ENCODE data around the gene KPNB1. TPM values are rescaled to one million over a fixed set of nuclear protein-coding genes. Genes with fewer than 3 reads are reported as not detected.

Gene KPNB1
- total and polyA plus RNA-seq, 2 of the 8 experiments (the other 6 are each of a cell fraction or from before 2014, with no cell fraction given) = 171 to 625 TPM

DNA sequence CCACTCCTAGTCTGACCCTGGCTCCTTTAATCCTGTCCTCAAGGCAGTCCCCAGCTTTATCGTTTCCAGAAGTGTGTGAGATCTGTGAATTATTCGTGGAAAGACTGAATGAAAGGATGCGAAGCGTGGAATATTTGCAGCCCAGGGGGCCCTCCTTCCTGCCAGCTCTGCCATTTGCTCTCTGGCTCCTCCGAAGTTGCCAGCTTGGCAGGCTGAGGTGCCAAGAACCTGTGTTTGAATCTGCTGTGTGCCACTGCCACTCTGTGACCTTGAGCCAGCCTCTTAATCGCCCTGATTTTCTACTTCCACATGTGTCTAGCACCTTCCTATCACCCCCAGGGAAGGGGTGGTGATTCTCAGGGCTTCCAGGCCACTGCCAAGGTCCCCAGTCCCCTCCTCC is 55.0 kb downstream of the KPNB1 start:
- Histone ChIP-seq H3K27me3 (replicated peaks in 1 of 4; ENCODE audit: control insufficient read depth in 3 of 4, extremely low read depth in 1 of 4, insufficient read depth in 3 of 4, low read length in 3 of 4) (peaks cover 0 to 14% (median 5%) of the 10 kb centered on the region in 4 experiments; a peak in 4 of 7 replicates), H2AFZ (ENCODE audit: low read length) (no peak overlapping the region), H3K18ac (ENCODE audit: extremely low read depth, low read length) (no peak overlapping the region), H3K23me2 (ENCODE audit: low read depth, low read length) (peaks cover 2% of the 10 kb centered on the region; the same call in 1 of the 2 replicates), H4K20me1 (replicated peaks in 1 of 2; ENCODE audit: control insufficient read depth in 1 of 2, insufficient read depth in 2 of 2, low read length in 2 of 2) (peaks cover 0 to 2% of the 10 kb centered on the region in 2 experiments), H3K36me3 (ENCODE audit: control insufficient read depth in 2 of 4, insufficient read depth in 4 of 4, low read length in 3 of 4) (no peaks in the 10 kb centered on the region), H3K56ac (replicated peaks; ENCODE audit: insufficient read length, low read depth, low read length) (no peak overlapping the region), H3K23ac (ENCODE audit: insufficient read length) (no peak overlapping the region), H2BK20ac (ENCODE audit: low read length) (no peak overlapping the region), H4K8ac (ENCODE audit: extremely low read depth, insufficient read depth, low read length) (no peak overlapping the region), H3K4ac (replicated peaks; ENCODE audit: insufficient read length, low read depth, low read length) (no peak overlapping the region), H3K4me1 (replicated peaks in 1 of 4; ENCODE audit: control insufficient read depth in 3 of 4, insufficient read depth in 4 of 4, low read length in 3 of 4) (peaks cover 0 to 5% (median 3%) of the 10 kb centered on the region in 4 experiments; a peak in 5 of 7 replicates), H4K5ac (ENCODE audit: insufficient read length, low read depth, low read length) (no peak overlapping the region), H3K4me3 (ENCODE audit: extremely low read depth in 1 of 4, insufficient read depth in 2 of 4, low read depth in 3 of 4, low read length in 4 of 4) (no peak overlapping the region), H3K14ac (ENCODE audit: insufficient read length) (no peak overlapping the region), H3K9me3 (ENCODE audit: insufficient read depth in 2 of 2, low read depth in 1 of 2, low read length in 1 of 2) (no peaks in the 10 kb centered on the region), H3K9ac (replicated peaks in 1 of 4; ENCODE audit: extremely low read depth in 1 of 4, low read depth in 3 of 4, low read length in 3 of 4) (no peak overlapping the region), H2AK5ac (ENCODE audit: low read depth, low read length) (no peak overlapping the region), H2BK12ac (ENCODE audit: low read depth, low read length) (no peak overlapping the region), H3K27ac (ENCODE audit: low read depth, low read length) (no peak overlapping the region), H4K91ac (replicated peaks; ENCODE audit: insufficient read length, low read length) (no peak overlapping the region), H2BK120ac (replicated peaks; ENCODE audit: low read depth, low read length) (no peak overlapping the region), H2BK15ac (ENCODE audit: low read length) (no peak overlapping the region), H3K4me2 (ENCODE audit: insufficient read depth in 1 of 2, low read depth in 2 of 2, low read length in 2 of 2) (no peak overlapping the region), H2BK5ac (ENCODE audit: low read depth, low read length) (no peak overlapping the region), H3K79me2 (ENCODE audit: control insufficient read depth in 1 of 2, insufficient read depth in 2 of 2, low read length in 2 of 2) (no peaks in the 10 kb centered on the region), H3K79me1 (ENCODE audit: low read depth, low read length) (no peaks in the 10 kb centered on the region)
- FAIRE-seq (no peak), DNase-seq (ENCODE audit: low read depth in 1 of 2, low spot score in 2 of 2) (no peak)
- 88% methylated on average over 6 of the region's 6 CpGs; no CpG with 5 or more reads in 1 of the 2 experiments for WGBS, 2 experiments (ENCODE audit: extremely low coverage in 1 of 2, insufficient coverage in 1 of 2, insufficient read length in 1 of 2, insufficient replicate concordance in 2 of 2, low coverage in 1 of 2, low lambda C conversion rate in 2 of 2, missing lambda C conversion rate in 1 of 2)
- CTCF ChIA-PET (ENCODE audit: partially characterized antibody) = interaction anchor here (0.8 to 19.8 kb wide), 5 partner anchors 11 to 39 kb away, joined by 3 to 441 read pairs (median 3); partner anchors contain the start of gene TBX21
- POLR2A ChIA-PET (ENCODE audit: partially characterized antibody) = interaction anchor here (0.7 to 2.3 kb wide), 7 partner anchors 12 to 106 kb away, joined by 3 to 6 read pairs (median 4); no protein-coding TSS in a partner anchor
- TF ChIP-seq BACH1 (IDR thresholded peaks at IDR 0.05; ENCODE audit: low read length) = no peak
- no peak for TF ChIP-seq SIRT6 (IDR thresholded peaks at IDR 0.05; ENCODE audit: low read length)
- no peak for TF ChIP-seq CEBPB (IDR thresholded peaks at IDR 0.05; ENCODE audit: low read depth, low read length)
- no peak for TF ChIP-seq KDM1A (IDR thresholded peaks at IDR 0.05; ENCODE audit: borderline replicate concordance, low read length)
- TF ChIP-seq, protein P1, sequence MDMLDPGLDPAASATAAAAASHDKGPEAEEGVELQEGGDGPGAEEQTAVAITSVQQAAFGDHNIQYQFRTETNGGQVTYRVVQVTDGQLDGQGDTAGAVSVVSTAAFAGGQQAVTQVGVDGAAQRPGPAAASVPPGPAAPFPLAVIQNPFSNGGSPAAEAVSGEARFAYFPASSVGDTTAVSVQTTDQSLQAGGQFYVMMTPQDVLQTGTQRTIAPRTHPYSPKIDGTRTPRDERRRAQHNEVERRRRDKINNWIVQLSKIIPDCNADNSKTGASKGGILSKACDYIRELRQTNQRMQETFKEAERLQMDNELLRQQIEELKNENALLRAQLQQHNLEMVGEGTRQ (IDR thresholded peaks at IDR 0.05; ENCODE audit: low read length) = no peak
- TF ChIP-seq RAD21 (IDR thresholded peaks at IDR 0.05 in 1 of 2, conservative IDR thresholded peaks at IDR 0.05 in 1 of 2; ENCODE audit: low read depth in 2 of 2, low read length in 2 of 2) = no peak
- TF ChIP-seq PHF8 (conservative IDR thresholded peaks at IDR 0.05; ENCODE audit: low read depth, low read length) = no peak
- TF ChIP-seq SP2 (IDR thresholded peaks at IDR 0.05; ENCODE audit: low read length) = no peak
- TF ChIP-seq NANOG (IDR thresholded peaks at IDR 0.05; ENCODE audit: insufficient read depth, low read depth, low read length, poor library complexity, severe bottlenecking) = no peak
- TF ChIP-seq, protein P2, sequence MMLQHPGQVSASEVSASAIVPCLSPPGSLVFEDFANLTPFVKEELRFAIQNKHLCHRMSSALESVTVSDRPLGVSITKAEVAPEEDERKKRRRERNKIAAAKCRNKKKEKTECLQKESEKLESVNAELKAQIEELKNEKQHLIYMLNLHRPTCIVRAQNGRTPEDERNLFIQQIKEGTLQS (IDR thresholded peaks at IDR 0.05; ENCODE audit: insufficient read depth, low read depth, low read length) = no peak
- no peak for TF ChIP-seq RBBP5 (IDR thresholded peaks at IDR 0.05; ENCODE audit: borderline replicate concordance, low read depth, low read length)
- no peak for TF ChIP-seq RXRA (IDR thresholded peaks at IDR 0.05; ENCODE audit: insufficient read depth, low read depth, low read length)
